Mesothelial cell of epicardium (in vitro differentiated cells): ENCODE measurements around the gene GRID2. TPM values are rescaled to one million over a fixed set of nuclear protein-coding genes. Genes with fewer than 3 reads are reported as not detected.

Experiments used
- DNase-seq, 2 experiments: peaks; one replicate each; pipeline ENCODE4 v3.0.0; 2021; ENCODE audit warnings: low spot score in 2 of 2; ENCODE audit not compliant: unreplicated experiment in 2 of 2
- H3K27ac Mint-ChIP-seq: 2 replicates; pipeline ENCODE4 v1.8.0; 2021; ENCODE audit warnings: mixed read lengths
- H3K27me3 Mint-ChIP-seq: 2 replicates; pipeline ENCODE4 v1.8.0; 2021; ENCODE audit warnings: low read depth, mixed read lengths
- H3K36me3 Mint-ChIP-seq: 2 replicates; pipeline ENCODE4 v1.8.0; 2021; ENCODE audit warnings: mixed read lengths
- H3K4me1 Mint-ChIP-seq: 2 replicates; pipeline ENCODE4 v1.8.0; 2021; ENCODE audit warnings: mixed read lengths
- H3K4me3 Mint-ChIP-seq: 2 replicates; pipeline ENCODE4 v1.8.0; 2021; ENCODE audit warnings: mild to moderate bottlenecking, moderate library complexity, mixed read lengths
- H3K9me3 Mint-ChIP-seq: 2 replicates; pipeline ENCODE4 v1.8.0; 2021; ENCODE audit warnings: mixed read lengths
- CTCF ChIP-seq: fragments of 200-600 bp; sonication (generic); IDR thresholded peaks from one replicate; pipeline ENCODE4 v1.5.0; 2021; ENCODE audit warnings: antibody characterized with exemption; ENCODE audit not compliant: unreplicated experiment
- total RNA-seq: library from RNA; stranded (reverse); gene quantifications from 3 replicates; pipeline ENCODE4 v1.2.1, GENCODE V29; 2021

The GRID2 gene
- total RNA-seq: 3.1 to 3.6 TPM (median 3.2 TPM) in 3 replicates

GRCh38 chr4:92303621-92304027 is at the start of gene GRID2:
GRID2 (plus strand) TSS chr4:92303966.
- peak in 1 of 2 experiments; percentile 68 for DNase-seq
- no peak for TF ChIP-seq CTCF
- peaks cover 28% of the 10 kb centered on the region for H3K4me1 Mint-ChIP-seq
- H3K36me3 Mint-ChIP-seq: no peaks in the 10 kb centered on the region
- H3K27me3 Mint-ChIP-seq: peaks cover 66% of the 10 kb centered on the region
- no peaks in the 10 kb centered on the region for H3K9me3 Mint-ChIP-seq
- peak within 1 kb of the TSS; percentile 50 for H3K27ac Mint-ChIP-seq
- H3K4me3 Mint-ChIP-seq: peak within 1 kb of the TSS; percentile 71

- Mint-ChIP-seq H3K27me3 (no peaks in the 10 kb centered on the region), H3K4me3 (no peak overlapping the region), H3K27ac (no peak overlapping the region), H3K36me3 (no peaks in the 10 kb centered on the region), H3K9me3 (peaks cover 46% of the 10 kb centered on the region), H3K4me1 (no peaks in the 10 kb centered on the region)
- no peak for TF ChIP-seq CTCF
- no peak for DNase-seq
These were observed 49.6 kb upstream of the GRID2 start for GRCh38 chr4:92253986-92254671.

- H3K36me3 Mint-ChIP-seq: no peaks in the 10 kb centered on the region
- no peak overlapping the region for H3K27ac Mint-ChIP-seq
- no peak for DNase-seq
- H3K4me3 Mint-ChIP-seq: no peak overlapping the region
- H3K27me3 Mint-ChIP-seq: no peaks in the 10 kb centered on the region
- H3K4me1 Mint-ChIP-seq: no peaks in the 10 kb centered on the region
- H3K9me3 Mint-ChIP-seq: peaks cover 49% of the 10 kb centered on the region
- no peak for TF ChIP-seq CTCF
These were observed 48.9 kb upstream of the GRID2 start for GRCh38 chr4:92254767-92255442.

GRCh38 chr4:92255920-92256244 is 47.9 kb upstream of the GRID2 start:
- no peak for TF ChIP-seq CTCF
- no peak for DNase-seq
- Mint-ChIP-seq H3K9me3 (peaks cover 49% of the 10 kb centered on the region), H3K4me3 (no peak overlapping the region), H3K4me1 (no peaks in the 10 kb centered on the region), H3K27ac (no peak overlapping the region), H3K36me3 (no peaks in the 10 kb centered on the region), H3K27me3 (no peaks in the 10 kb centered on the region)

GRCh38 chr4:92257931-92258857 is 45.6 kb upstream of the GRID2 start:
- no peak overlapping the region for H3K27ac Mint-ChIP-seq
- peaks cover 28% of the 10 kb centered on the region for H3K9me3 Mint-ChIP-seq

More at GRCh38 chr4:92257931-92258857, 45.6 kb upstream of the GRID2 start:
- no peak overlapping the region for H3K4me3 Mint-ChIP-seq
- no peaks in the 10 kb centered on the region for H3K27me3 Mint-ChIP-seq
- no peak for DNase-seq
- no peaks in the 10 kb centered on the region for H3K4me1 Mint-ChIP-seq
- TF ChIP-seq CTCF: no peak
- no peaks in the 10 kb centered on the region for H3K36me3 Mint-ChIP-seq
